Thoracic aorta (tissue), 2 donors: ENCODE measurements around the gene CRY2. TPM values are rescaled to one million over a fixed set of nuclear protein-coding genes. Genes with fewer than 3 reads are reported as not detected.
"Not testable (repeated sequence)": the region's sequence is repeated elsewhere in the genome, so short reads cannot be mapped to it uniquely, and the experiment has no call there.

Experiments
- ATAC-seq: fragments of 150-250 bp; one replicate; pipeline ENCODE4 v1.8.0; 2017; ENCODE audit warnings: low read depth; ENCODE audit not compliant: insufficient number of reproducible peaks, low FRiP score
- DNase-seq: peaks from one replicate; pipeline ENCODE4 v3.0.0-alpha.2; 2020; ENCODE audit warnings: low spot score
- H3K27ac ChIP-seq, 2 donors: fragments of 200-600 bp; sonication (generic); 1 replicate in 1 of 2; 2 replicates in 1 of 2; pipeline ENCODE4 v1.5.1; 2016; ENCODE audit warnings: mild to moderate bottlenecking in 2 of 2, moderate library complexity in 2 of 2
- H3K27me3 ChIP-seq: fragments of 200-600 bp; sonication (generic); replicated peaks from 2 replicates; pipeline ENCODE4 v1.6.0; 2016; ENCODE audit warnings: mild to moderate bottlenecking; ENCODE audit not compliant: insufficient read depth
- H3K36me3 ChIP-seq: fragments of 200-600 bp; sonication (generic); one replicate; pipeline ENCODE4 v1.5.1; 2016
- H3K4me1 ChIP-seq, 2 donors: fragments of 200-600 bp; sonication (generic); 1 replicate in 1 of 2; 2 replicates in 1 of 2; pipeline versions ENCODE4 v1.5.1 to v1.6.0; 2016; ENCODE audit warnings: low read depth in 2 of 2, mild to moderate bottlenecking in 1 of 2; ENCODE audit not compliant: control insufficient read depth in 1 of 2
- H3K4me3 ChIP-seq: fragments of 200-600 bp; sonication (generic); 2 replicates; pipeline ENCODE4 v1.5.1; 2016; ENCODE audit warnings: mild to moderate bottlenecking
- H3K9me3 ChIP-seq: fragments of 200-600 bp; sonication (generic); 2 replicates; pipeline ENCODE4 v1.5.1; 2016
- total RNA-seq, 2 donors: library from RNA; depleted of rRNA; stranded (reverse); fragments of >200 nt; gene quantifications; one replicate each; pipeline versions ENCODE4 v1.1.0 to v1.2.3, GENCODE V29; 2016
- TF ChIP-seq, protein P1 (sequence below): fragments of 200-600 bp; sonication (generic); IDR thresholded peaks from one replicate; pipeline ENCODE4 v1.5.1; 2019; ENCODE audit warnings: antibody characterized with exemption

CRY2 gene
- total RNA-seq, 2 donors from 2014 or later: 41.2 to 54.4 TPM

GRCh38 chr11:45834298-45834756 is 12.9 kb upstream of the CRY2 start:
- no peaks in the 10 kb centered on the region for H3K9me3 ChIP-seq
- no peaks in the 10 kb centered on the region for H3K36me3 ChIP-seq
- ATAC-seq: no peak
- TF ChIP-seq, protein P1, sequence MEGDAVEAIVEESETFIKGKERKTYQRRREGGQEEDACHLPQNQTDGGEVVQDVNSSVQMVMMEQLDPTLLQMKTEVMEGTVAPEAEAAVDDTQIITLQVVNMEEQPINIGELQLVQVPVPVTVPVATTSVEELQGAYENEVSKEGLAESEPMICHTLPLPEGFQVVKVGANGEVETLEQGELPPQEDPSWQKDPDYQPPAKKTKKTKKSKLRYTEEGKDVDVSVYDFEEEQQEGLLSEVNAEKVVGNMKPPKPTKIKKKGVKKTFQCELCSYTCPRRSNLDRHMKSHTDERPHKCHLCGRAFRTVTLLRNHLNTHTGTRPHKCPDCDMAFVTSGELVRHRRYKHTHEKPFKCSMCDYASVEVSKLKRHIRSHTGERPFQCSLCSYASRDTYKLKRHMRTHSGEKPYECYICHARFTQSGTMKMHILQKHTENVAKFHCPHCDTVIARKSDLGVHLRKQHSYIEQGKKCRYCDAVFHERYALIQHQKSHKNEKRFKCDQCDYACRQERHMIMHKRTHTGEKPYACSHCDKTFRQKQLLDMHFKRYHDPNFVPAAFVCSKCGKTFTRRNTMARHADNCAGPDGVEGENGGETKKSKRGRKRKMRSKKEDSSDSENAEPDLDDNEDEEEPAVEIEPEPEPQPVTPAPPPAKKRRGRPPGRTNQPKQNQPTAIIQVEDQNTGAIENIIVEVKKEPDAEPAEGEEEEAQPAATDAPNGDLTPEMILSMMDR: no peak
- no peak overlapping the region for H3K27ac ChIP-seq
- no peak overlapping the region for H3K4me3 ChIP-seq
- H3K4me1 ChIP-seq: no peaks in the 10 kb centered on the region
- DNase-seq: no peak
- H3K27me3 ChIP-seq: no peaks in the 10 kb centered on the region

DNA sequence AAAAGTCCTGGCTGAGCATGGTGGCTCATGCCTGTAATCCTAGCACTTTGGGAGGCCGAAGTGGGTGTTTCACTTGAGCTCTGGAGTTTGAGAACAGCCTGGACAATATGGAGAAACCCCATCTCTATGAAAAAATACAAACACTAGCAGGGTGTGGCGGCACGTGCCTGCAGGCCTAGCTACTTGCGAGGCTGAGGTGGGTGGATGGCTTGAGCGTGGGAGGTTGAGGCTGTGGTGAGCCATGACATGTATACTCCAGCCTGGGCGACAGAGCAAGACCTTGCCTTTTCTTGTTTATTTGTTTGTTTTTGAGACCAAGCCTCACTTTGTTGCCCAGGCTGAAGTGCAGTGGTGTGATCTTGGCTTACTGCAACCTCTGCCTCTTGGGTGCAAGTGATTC is 8.1 kb upstream of the CRY2 start:
- H3K36me3 ChIP-seq: no peaks in the 10 kb centered on the region
- ATAC-seq (no peak), DNase-seq (no peak)
- no peak overlapping the region for H3K4me3 ChIP-seq
- no peak overlapping the region for H3K27ac ChIP-seq
- H3K4me1 ChIP-seq: peaks cover 0 to 5% of the 10 kb centered on the region in 2 donors
- H3K27me3 ChIP-seq: no peaks in the 10 kb centered on the region
- H3K9me3 ChIP-seq: no peaks in the 10 kb centered on the region
- TF ChIP-seq, protein P1: no peak

DNA sequence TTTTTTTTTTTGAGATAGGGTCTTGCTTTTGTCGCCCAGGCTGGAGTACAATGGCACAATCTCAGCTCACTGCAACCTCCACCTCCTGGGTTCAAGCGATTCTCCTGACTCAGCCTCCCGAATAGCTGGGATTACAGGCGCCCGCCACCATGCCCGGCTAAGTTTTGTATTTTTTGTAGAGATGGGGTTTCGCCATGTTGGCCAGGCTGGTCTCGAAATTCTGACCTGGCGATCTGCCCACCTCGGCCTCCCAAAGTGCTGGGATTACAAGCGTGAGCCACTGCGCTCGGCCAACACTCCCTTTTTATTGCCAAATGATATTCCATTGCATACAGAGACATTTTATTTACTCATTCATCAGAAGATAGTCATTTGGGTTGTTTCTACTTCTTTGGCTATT is 7.0 kb upstream of the CRY2 start:
- H3K4me1 ChIP-seq, H3K4me3 ChIP-seq, H3K36me3 ChIP-seq, DNase-seq, H3K27ac ChIP-seq, H3K9me3 ChIP-seq, ATAC-seq, H3K27me3 ChIP-seq: not testable (repeated sequence)

GRCh38 chr11:45843158-45843924 is 3.9 kb upstream of the CRY2 start:
- H3K36me3 ChIP-seq: no peaks in the 10 kb centered on the region
- H3K4me1 ChIP-seq: peaks cover 3 to 14% of the 10 kb centered on the region in 2 donors
- peak overlapping the region; percentile 47 for H3K4me3 ChIP-seq
- peak overlapping the region in 1 of 2 donors; percentile 6 for H3K27ac ChIP-seq
- H3K27me3 ChIP-seq: no peaks in the 10 kb centered on the region
- DNase-seq: peak; percentile 87
- H3K9me3 ChIP-seq: no peaks in the 10 kb centered on the region
- peak; percentile 17 for ATAC-seq
- TF ChIP-seq, protein P1: peak; percentile 92

- Histone ChIP-seq H3K4me1 (peaks cover 17 to 31% of the 10 kb centered on the region in 2 donors), H3K27me3 (no peaks in the 10 kb centered on the region), H3K27ac (no peak overlapping the region), H3K4me3 (no peak overlapping the region), H3K9me3 (no peaks in the 10 kb centered on the region), H3K36me3 (no peaks in the 10 kb centered on the region)
- TF ChIP-seq, protein P1: no peak
- DNase-seq (no peak), ATAC-seq (no peak)
Measured at GRCh38 chr11:45844822-45845578, 2.3 kb upstream of the CRY2 start.
